Suprapubic skin (tissue), 4 donors: ENCODE measurements around the gene UHMK1. TPM values are rescaled to one million over a fixed set of nuclear protein-coding genes. Genes with fewer than 3 reads are reported as not detected.

Experiments used
- DNase-seq, 2 donors: peaks; one replicate each; pipeline ENCODE4 v3.0.0-alpha.2; 2019; ENCODE audit warnings: low spot score in 2 of 2
- H3K27ac ChIP-seq: fragments of 200-600 bp; sonication (generic); one replicate; pipeline ENCODE4 v1.5.1; 2019
- H3K27me3 ChIP-seq: fragments of 200-600 bp; sonication (generic); one replicate; pipeline ENCODE4 v1.5.1; 2019
- H3K36me3 ChIP-seq: fragments of 200-600 bp; sonication (generic); one replicate; pipeline ENCODE4 v1.5.1; 2019
- H3K4me1 ChIP-seq: fragments of 200-600 bp; sonication (generic); one replicate; pipeline ENCODE4 v1.5.1; 2019
- H3K4me3 ChIP-seq: fragments of 200-600 bp; sonication (generic); one replicate; pipeline ENCODE4 v1.5.1; 2019; ENCODE audit warnings: mild to moderate bottlenecking
- H3K9me3 ChIP-seq: fragments of 200-600 bp; sonication (generic); one replicate; pipeline ENCODE4 v1.5.1; 2019
- EP300 ChIP-seq: sonication (generic); formaldehyde crosslinking; IDR thresholded peaks from one replicate; pipeline ENCODE4 v1.6.1; 2017; ENCODE audit warnings: antibody characterized with exemption
- POLR2A ChIP-seq, 2 donors: fragments of 450-650 bp; IDR thresholded peaks; one replicate each; pipeline ENCODE4 v1.6.1; 2017; ENCODE audit warnings: antibody characterized with exemption in 2 of 2, mild to moderate bottlenecking in 2 of 2, moderate library complexity in 2 of 2
- POLR2AphosphoS5 ChIP-seq, 3 donors: sonication (generic); formaldehyde crosslinking; IDR thresholded peaks; one replicate each; pipeline ENCODE4 v1.6.1; 2017; ENCODE audit warnings: antibody characterized with exemption in 3 of 3
- WGBS: methylation state at CpG from one replicate; pipeline ENCODE4 v1.1.5; 2018; 5-methylcytosine and 5-hydroxymethylcytosine counted together
- total RNA-seq, 4 donors: library from RNA; depleted of rRNA; stranded (reverse); fragments of >200 nt; gene quantifications; one replicate each; pipeline ENCODE4 v1.1.0, GENCODE V29; 2016
- TF ChIP-seq, protein P1 (sequence below), 2 donors: fragments of 200-600 bp in 1 of 2; fragments of 450-650 bp in 1 of 2; sonication (generic) in 1 of 2; IDR thresholded peaks; one replicate each; pipeline ENCODE4 v1.5.1; 2016 to 2019; ENCODE audit warnings: antibody characterized with exemption in 2 of 2, mild to moderate bottlenecking in 1 of 2, moderate library complexity in 1 of 2

Gene UHMK1
- total RNA-seq, 4 donors from 2014 or later, result 23.6 to 39.0 (median 31.9) TPM

DNA sequence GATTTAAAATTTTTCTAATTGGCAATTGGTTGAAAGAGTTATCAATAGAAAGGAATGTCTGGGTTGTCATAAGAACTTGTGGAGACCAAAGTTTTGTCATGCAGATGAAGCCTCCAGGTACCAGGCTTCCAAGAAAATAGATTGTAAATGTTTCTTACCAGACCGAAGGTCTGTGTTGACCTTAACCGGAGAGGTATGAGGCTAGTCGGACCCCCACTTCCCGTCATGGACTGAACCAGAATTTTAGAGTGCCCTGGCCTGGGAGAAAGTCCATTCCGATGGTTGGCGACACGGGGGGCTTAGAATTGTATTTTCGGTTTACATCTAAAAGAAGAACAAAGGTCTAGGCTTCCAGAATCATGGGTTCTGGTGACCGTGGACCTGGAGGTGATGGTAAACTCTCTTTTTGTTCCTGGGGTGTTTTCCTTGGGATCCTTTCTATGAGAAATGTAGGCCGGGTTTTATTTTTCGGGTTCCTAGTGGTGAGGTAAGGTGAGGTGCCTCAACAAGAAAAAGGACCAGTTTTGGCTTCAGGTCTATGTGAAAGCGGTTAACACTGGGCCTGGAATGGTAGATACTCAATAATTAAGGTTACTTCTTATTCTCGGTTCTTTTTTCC, 405 bp upstream of the UHMK1 start:
- peaks cover 13% of the 10 kb centered on the region for H3K27me3 ChIP-seq
- peaks cover 11% of the 10 kb centered on the region for H3K36me3 ChIP-seq
- no peak for DNase-seq
- TF ChIP-seq POLR2AphosphoS5 (IDR thresholded peaks at IDR 0.05) (no peak), POLR2A (IDR thresholded peaks at IDR 0.05) (no peak), EP300 (no peak)
- TF ChIP-seq, protein P1, sequence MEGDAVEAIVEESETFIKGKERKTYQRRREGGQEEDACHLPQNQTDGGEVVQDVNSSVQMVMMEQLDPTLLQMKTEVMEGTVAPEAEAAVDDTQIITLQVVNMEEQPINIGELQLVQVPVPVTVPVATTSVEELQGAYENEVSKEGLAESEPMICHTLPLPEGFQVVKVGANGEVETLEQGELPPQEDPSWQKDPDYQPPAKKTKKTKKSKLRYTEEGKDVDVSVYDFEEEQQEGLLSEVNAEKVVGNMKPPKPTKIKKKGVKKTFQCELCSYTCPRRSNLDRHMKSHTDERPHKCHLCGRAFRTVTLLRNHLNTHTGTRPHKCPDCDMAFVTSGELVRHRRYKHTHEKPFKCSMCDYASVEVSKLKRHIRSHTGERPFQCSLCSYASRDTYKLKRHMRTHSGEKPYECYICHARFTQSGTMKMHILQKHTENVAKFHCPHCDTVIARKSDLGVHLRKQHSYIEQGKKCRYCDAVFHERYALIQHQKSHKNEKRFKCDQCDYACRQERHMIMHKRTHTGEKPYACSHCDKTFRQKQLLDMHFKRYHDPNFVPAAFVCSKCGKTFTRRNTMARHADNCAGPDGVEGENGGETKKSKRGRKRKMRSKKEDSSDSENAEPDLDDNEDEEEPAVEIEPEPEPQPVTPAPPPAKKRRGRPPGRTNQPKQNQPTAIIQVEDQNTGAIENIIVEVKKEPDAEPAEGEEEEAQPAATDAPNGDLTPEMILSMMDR (IDR thresholded peaks at IDR 0.05), result no peak
- 63% methylated on average over 13 of the region's 13 CpGs for WGBS
- H3K9me3 ChIP-seq, result no peaks in the 10 kb centered on the region
- peak overlapping the region; percentile 99 for H3K4me3 ChIP-seq
- H3K4me1 ChIP-seq, result peaks cover 21% of the 10 kb centered on the region
- peak overlapping the region; percentile 96 for H3K27ac ChIP-seq

DNA sequence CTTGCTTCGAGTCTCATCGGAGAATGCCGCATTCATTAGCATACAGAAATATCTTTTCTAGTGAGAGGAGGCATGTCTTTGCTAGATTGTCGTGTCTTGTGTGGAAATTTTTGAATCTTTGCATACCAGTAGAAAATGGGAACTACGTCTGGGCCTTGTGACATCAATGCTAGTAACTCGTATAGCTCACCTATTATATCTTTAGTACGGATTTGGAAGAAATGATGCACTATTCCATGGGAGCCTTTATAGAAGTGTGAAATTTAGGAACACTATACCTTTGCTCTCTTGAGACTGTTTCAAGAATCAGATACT, 835 bp downstream of the UHMK1 start:
- Histone ChIP-seq H3K4me3 (peak overlapping the region; percentile 99), H3K27ac (peak overlapping the region; percentile 96), H3K36me3 (peaks cover 23% of the 10 kb centered on the region), H3K4me1 (peaks cover 21% of the 10 kb centered on the region), H3K9me3 (no peaks in the 10 kb centered on the region), H3K27me3 (peaks cover 3% of the 10 kb centered on the region)
- 2% methylated on average over 7 of the region's 7 CpGs for WGBS
- DNase-seq, result no peak
- TF ChIP-seq, protein P1 (IDR thresholded peaks at IDR 0.05), result no peak
- TF ChIP-seq EP300 (no peak), POLR2AphosphoS5 (IDR thresholded peaks at IDR 0.05) (no peak), POLR2A (IDR thresholded peaks at IDR 0.05) (no peak)

DNA sequence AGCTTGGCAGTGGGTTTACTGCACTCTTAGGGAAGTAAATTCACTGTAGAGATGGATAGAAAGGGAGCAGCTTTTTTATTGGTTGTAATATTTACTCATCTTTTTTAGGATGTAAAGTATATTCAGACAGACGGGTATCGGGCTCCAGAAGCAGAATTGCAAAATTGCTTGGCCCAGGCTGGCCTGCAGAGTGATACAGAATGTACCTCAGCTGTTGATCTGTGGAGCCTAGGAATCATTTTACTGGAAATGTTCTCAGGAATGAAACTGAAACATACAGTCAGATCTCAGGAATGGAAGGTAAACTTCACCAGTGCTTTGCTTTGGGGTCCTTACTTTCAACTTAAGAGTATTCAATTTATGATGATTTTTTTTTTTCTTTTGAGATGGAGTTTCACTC, 3.2 kb downstream of the UHMK1 start:
- Histone ChIP-seq H3K27me3 (no peaks in the 10 kb centered on the region), H3K4me3 (no peak overlapping the region), H3K4me1 (peaks cover 21% of the 10 kb centered on the region), H3K27ac (no peak overlapping the region), H3K36me3 (peaks cover 46% of the 10 kb centered on the region), H3K9me3 (no peaks in the 10 kb centered on the region)
- no peak for DNase-seq
- TF ChIP-seq POLR2A (IDR thresholded peaks at IDR 0.05) (no peak), POLR2AphosphoS5 (IDR thresholded peaks at IDR 0.05) (no peak), EP300 (no peak)
- TF ChIP-seq, protein P1 (IDR thresholded peaks at IDR 0.05), result no peak
- WGBS, result 69% methylated on average over 2 of the region's 2 CpGs

DNA sequence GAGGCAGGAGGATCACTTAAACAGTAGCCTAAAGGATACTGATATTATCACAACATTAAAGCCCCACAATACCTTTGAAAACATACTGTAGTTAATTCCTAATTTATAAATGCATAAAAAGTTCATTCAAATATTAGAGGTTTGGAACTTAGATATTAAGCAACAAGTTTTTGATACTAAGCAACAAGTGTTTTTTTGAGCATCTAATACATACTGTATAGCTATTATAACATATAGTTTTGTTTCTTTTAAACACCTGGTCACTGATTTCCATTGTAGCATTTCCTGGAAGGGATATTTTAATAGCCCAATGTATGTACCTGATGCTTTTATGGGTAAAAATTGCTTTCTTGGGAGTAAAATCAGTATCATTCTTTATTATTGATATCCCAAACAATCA, 4.5 kb downstream of the UHMK1 start:
- no peak overlapping the region for H3K27ac ChIP-seq
- H3K36me3 ChIP-seq, result peaks cover 56% of the 10 kb centered on the region
- H3K27me3 ChIP-seq, result no peaks in the 10 kb centered on the region
- no peak overlapping the region for H3K4me3 ChIP-seq
- TF ChIP-seq, protein P1 (IDR thresholded peaks at IDR 0.05), result no peak
- TF ChIP-seq POLR2A (IDR thresholded peaks at IDR 0.05) (no peak), POLR2AphosphoS5 (IDR thresholded peaks at IDR 0.05) (no peak), EP300 (no peak)
- H3K9me3 ChIP-seq, result no peaks in the 10 kb centered on the region
- peaks cover 18% of the 10 kb centered on the region for H3K4me1 ChIP-seq
- no peak for DNase-seq

DNA sequence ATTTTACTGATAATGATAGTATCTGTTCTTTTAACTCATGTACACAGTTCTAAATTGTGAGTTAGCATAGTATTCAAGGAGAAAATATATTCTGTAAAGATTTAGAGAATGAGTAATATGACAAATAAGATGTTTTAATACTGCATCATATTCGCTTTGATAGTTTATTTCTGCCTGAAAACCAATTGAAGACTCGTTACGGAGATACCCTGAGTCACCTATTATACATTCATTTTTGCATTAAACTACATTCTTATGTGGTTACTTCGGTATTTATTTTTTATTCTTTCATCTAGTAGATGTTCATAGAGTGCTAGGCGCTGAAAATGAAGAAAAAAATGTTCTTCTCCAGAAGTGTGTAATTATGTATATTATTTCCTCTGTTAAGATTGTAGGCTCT, 5.3 kb downstream of the UHMK1 start:
- DNase-seq, result no peak
- H3K36me3 ChIP-seq, result peaks cover 62% of the 10 kb centered on the region
- H3K9me3 ChIP-seq, result no peaks in the 10 kb centered on the region
- 96% methylated on average over 5 of the region's 5 CpGs for WGBS
- H3K4me3 ChIP-seq, result no peak overlapping the region
- TF ChIP-seq EP300, result no peak
- TF ChIP-seq, protein P1 (IDR thresholded peaks at IDR 0.05), result no peak
- TF ChIP-seq POLR2A (IDR thresholded peaks at IDR 0.05), result no peak
- TF ChIP-seq POLR2AphosphoS5 (IDR thresholded peaks at IDR 0.05), result no peak
- H3K27ac ChIP-seq, result no peak overlapping the region
- no peaks in the 10 kb centered on the region for H3K27me3 ChIP-seq
- peaks cover 15% of the 10 kb centered on the region for H3K4me1 ChIP-seq
